ENCODE measurements around the gene C16orf54. TPM values are rescaled to one million over a fixed set of nuclear protein-coding genes. Genes with fewer than 3 reads are reported as not detected.
"Not testable (repeated sequence)": the region's sequence is repeated elsewhere in the genome, so short reads cannot be mapped to it uniquely, and the experiment has no call there.

Gene C16orf54
- total RNA-seq, 1 donor from 2014 or later, result 0.17 TPM

GRCh38 chr16:29698042-29698441, 47.7 kb downstream of the C16orf54 start:
- Mint-ChIP-seq H3K4me1 (ENCODE audit: low read depth) (peaks cover 15% of the 10 kb centered on the region), H3K27ac (no peak overlapping the region), H3K36me3 (ENCODE audit: insufficient read depth) (peaks cover 24% of the 10 kb centered on the region), H3K4me3 (ENCODE audit: low read depth) (no peak overlapping the region), H3K27me3 (no peaks in the 10 kb centered on the region), H3K9me3 (ENCODE audit: low read depth) (peaks cover 7% of the 10 kb centered on the region)
- TF ChIP-seq CTCF (IDR thresholded peaks at IDR 0.05; ENCODE audit: unreplicated experiment), result no peak
- DNase-seq (ENCODE audit: low spot score, unreplicated experiment), result no peak

DNA sequence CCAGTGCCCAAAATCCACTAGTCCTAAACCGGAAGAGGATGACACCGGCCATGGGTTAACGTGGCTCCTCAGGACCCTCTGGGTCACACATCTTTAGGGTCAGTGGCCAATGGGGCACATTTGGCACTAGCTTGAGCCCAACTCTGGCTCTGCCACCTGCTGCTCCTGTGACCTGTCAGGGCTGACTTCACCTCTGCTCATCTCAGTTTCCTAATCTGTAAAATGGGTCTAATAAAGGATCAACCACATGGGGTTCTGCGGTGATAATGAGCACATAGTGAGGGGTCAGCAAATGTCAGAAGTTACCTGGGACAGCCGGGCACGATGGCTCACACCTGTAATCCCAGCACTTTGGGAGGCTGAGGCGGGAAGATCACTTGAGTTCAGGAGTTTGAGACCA, 48.4 kb downstream of the C16orf54 start:
- no peak overlapping the region for H3K4me3 Mint-ChIP-seq (ENCODE audit: low read depth)
- H3K36me3 Mint-ChIP-seq (ENCODE audit: insufficient read depth), result peaks cover 24% of the 10 kb centered on the region

DNA sequence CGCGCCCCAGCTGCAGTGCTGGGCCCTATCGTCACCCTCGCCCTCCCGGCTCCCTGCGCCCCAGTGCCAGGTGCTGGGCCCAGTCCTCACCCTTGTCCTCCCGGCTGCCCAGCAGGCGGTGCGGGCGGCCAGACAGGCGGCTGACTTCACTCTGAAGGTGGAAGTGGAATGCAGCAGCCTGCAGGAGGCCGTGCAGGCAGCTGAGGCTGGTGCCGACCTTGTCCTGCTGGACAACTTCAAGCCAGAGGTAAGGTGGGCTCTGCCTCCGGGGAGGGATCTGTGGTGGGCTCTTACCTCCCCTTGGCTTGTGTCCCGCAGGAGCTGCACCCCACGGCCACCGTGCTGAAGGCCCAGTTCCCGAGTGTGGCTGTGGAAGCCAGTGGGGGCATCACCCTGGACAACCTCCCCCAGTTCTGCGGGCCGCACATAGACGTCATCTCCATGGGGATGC, 48.9 kb downstream of the C16orf54 start:
- no peaks in the 10 kb centered on the region for H3K27me3 Mint-ChIP-seq
- no peak for DNase-seq (ENCODE audit: low spot score, unreplicated experiment)
- H3K36me3 Mint-ChIP-seq (ENCODE audit: insufficient read depth), result peaks cover 24% of the 10 kb centered on the region
- peaks cover 6% of the 10 kb centered on the region for H3K4me1 Mint-ChIP-seq (ENCODE audit: low read depth)
- peak overlapping the region; percentile 64 for H3K27ac Mint-ChIP-seq
- TF ChIP-seq CTCF (IDR thresholded peaks at IDR 0.05; ENCODE audit: unreplicated experiment), result no peak
- H3K4me3 Mint-ChIP-seq (ENCODE audit: low read depth), result no peak overlapping the region
- H3K9me3 Mint-ChIP-seq (ENCODE audit: low read depth), result peaks cover 7% of the 10 kb centered on the region

More for the DNA sequence above, 48.4 kb downstream of the C16orf54 start:
- H3K27ac Mint-ChIP-seq, result no peak overlapping the region
- no peaks in the 10 kb centered on the region for H3K27me3 Mint-ChIP-seq
- no peak for DNase-seq (ENCODE audit: low spot score, unreplicated experiment)
- peaks cover 7% of the 10 kb centered on the region for H3K9me3 Mint-ChIP-seq (ENCODE audit: low read depth)
- H3K4me1 Mint-ChIP-seq (ENCODE audit: low read depth), result peaks cover 11% of the 10 kb centered on the region
- no peak for TF ChIP-seq CTCF (IDR thresholded peaks at IDR 0.05; ENCODE audit: unreplicated experiment)

DNA sequence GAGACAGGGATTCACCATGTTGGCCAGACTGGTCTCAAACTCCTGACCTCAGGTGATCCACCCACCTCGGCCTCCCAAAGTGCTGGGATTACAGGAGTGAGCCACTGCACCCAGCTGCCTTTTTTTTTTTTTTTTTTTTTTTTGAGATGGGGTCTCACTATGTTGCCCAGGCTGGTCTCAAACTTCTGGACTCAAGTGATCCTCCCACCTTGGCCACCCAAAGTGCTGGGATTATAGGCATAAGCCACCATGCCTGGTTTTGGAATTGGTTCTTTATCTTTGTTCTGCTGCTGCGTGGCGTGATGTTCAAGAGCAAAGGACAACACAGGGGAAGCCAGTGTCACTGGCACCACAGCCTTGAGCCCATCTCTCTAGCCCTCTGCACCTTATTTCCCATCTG, 50.1 kb downstream of the C16orf54 start:
- not testable (repeated sequence) for H3K27me3 Mint-ChIP-seq; DNase-seq (ENCODE audit: low spot score, unreplicated experiment); H3K4me1 Mint-ChIP-seq (ENCODE audit: low read depth); H3K4me3 Mint-ChIP-seq (ENCODE audit: low read depth); H3K9me3 Mint-ChIP-seq (ENCODE audit: low read depth); H3K27ac Mint-ChIP-seq
- H3K36me3 Mint-ChIP-seq (ENCODE audit: insufficient read depth), result peaks cover 29% of the 10 kb centered on the region

GRCh38 chr16:29694384-29695195, 51.2 kb downstream of the C16orf54 start:
- Mint-ChIP-seq H3K27ac (no peak overlapping the region), H3K9me3 (ENCODE audit: low read depth) (peaks cover 16% of the 10 kb centered on the region), H3K4me1 (ENCODE audit: low read depth) (no peaks in the 10 kb centered on the region), H3K27me3 (no peaks in the 10 kb centered on the region), H3K4me3 (ENCODE audit: low read depth) (no peak overlapping the region), H3K36me3 (ENCODE audit: insufficient read depth) (peaks cover 40% of the 10 kb centered on the region)
- no peak for TF ChIP-seq CTCF (IDR thresholded peaks at IDR 0.05; ENCODE audit: unreplicated experiment)
- no peak for DNase-seq (ENCODE audit: low spot score, unreplicated experiment)

GRCh38 chr16:29692606-29693005, 53.2 kb downstream of the C16orf54 start:
- not testable (repeated sequence) for H3K27me3 Mint-ChIP-seq; H3K4me3 Mint-ChIP-seq (ENCODE audit: low read depth); DNase-seq (ENCODE audit: low spot score, unreplicated experiment); H3K4me1 Mint-ChIP-seq (ENCODE audit: low read depth); H3K9me3 Mint-ChIP-seq (ENCODE audit: low read depth)
- Mint-ChIP-seq H3K27ac (peak overlapping the region; percentile 52), H3K36me3 (ENCODE audit: insufficient read depth) (peaks cover 34% of the 10 kb centered on the region)

Other genes with a start within 250 kb of the C16orf54 start
- gene NPIPB12, start 239.6 kb downstream of the C16orf54 start, total RNA-seq, result 79.8 and 87.7 TPM in 2 replicates
- 0.19 and 0.20 TPM in 2 replicates for gene SPN, start 82.7 kb downstream of the C16orf54 start, total RNA-seq
- 106 and 115 TPM in 2 replicates for gene QPRT, start 66.8 kb downstream of the C16orf54 start, total RNA-seq
- gene ZG16, start 32.3 kb upstream of the C16orf54 start, total RNA-seq, result not detected in 2 replicates
- gene KIF22, start 44.8 kb upstream of the C16orf54 start, total RNA-seq, result 78.4 and 79.8 TPM in 2 replicates
- gene MAZ, start 60.5 kb upstream of the C16orf54 start, total RNA-seq, result 345 and 347 TPM in 2 replicates
- 1.4 and 2.4 TPM in 2 replicates for gene PRRT2, start 66.2 kb upstream of the C16orf54 start, total RNA-seq
- gene PAGR1, start 70.2 kb upstream of the C16orf54 start, total RNA-seq, result 26.4 and 29.9 TPM in 2 replicates
- 6.5 and 9.0 TPM in 2 replicates for gene MVP, start 74.5 kb upstream of the C16orf54 start, total RNA-seq
- 46.3 and 51.2 TPM in 2 replicates for gene CDIPT, start 117.2 kb upstream of the C16orf54 start, total RNA-seq
- gene SEZ6L2, start 153.6 kb upstream of the C16orf54 start, total RNA-seq, result 13.2 and 16.2 TPM in 2 replicates
- gene ASPHD1, start 154.5 kb upstream of the C16orf54 start, total RNA-seq, result 3.1 and 3.8 TPM in 2 replicates
- 31.4 and 34.7 TPM in 2 replicates for gene KCTD13, start 180.2 kb upstream of the C16orf54 start, total RNA-seq
- 89.4 and 91.9 TPM in 2 replicates for gene TMEM219, start 216.1 kb upstream of the C16orf54 start, total RNA-seq
- 51.1 and 54.0 TPM in 2 replicates for gene TAOK2, start 227.9 kb upstream of the C16orf54 start, total RNA-seq
- gene HIRIP3, start 249.6 kb upstream of the C16orf54 start, total RNA-seq, result 11.4 and 12.0 TPM in 2 replicates